Measurements from ENCODE around the gene CLEC7A. TPM values are rescaled to one million over a fixed set of nuclear protein-coding genes. Genes with fewer than 3 reads are reported as not detected.

Gene CLEC7A
- total and polyA plus RNA-seq, 8 donors: 0.60 to 8.5 (median 1.1) TPM

GRCh38 chr12:10147714-10148403 lies 17.9 kb upstream of the CLEC7A start:
- Histone ChIP-seq H3K27ac (no peak overlapping the region), H3K4me3 (no peak overlapping the region), H3K27me3 (no peaks in the 10 kb centered on the region), H3K4me1 (no peaks in the 10 kb centered on the region), H3K9me3 (no peaks in the 10 kb centered on the region), H3K36me3 (no peaks in the 10 kb centered on the region)
- FAIRE-seq: no peak
- ATAC-seq: no peak
- no peak for DNase-seq
- TF ChIP-seq CTCF (IDR thresholded peaks at IDR 0.05): no peak
- WGBS, 2 donors: 86 to 87% methylated on average over 5 of the region's 5 CpGs
- intact Hi-C loops (cut with DNase I): no loop called here

GRCh38 chr12:10142976-10143589 lies 13.1 kb upstream of the CLEC7A start:
- DNase-seq: no peak
- FAIRE-seq: no peak
- no peak for TF ChIP-seq CTCF (IDR thresholded peaks at IDR 0.05)
- H3K27ac ChIP-seq: no peak overlapping the region
- H3K9me3 ChIP-seq: no peaks in the 10 kb centered on the region
- H3K4me1 ChIP-seq: no peaks in the 10 kb centered on the region
- 0% methylated on average over 1 of the region's 1 CpG for WGBS, 2 donors
- intact Hi-C loops (cut with DNase I): no loop called here
- H3K4me3 ChIP-seq: no peak overlapping the region
- no peak for ATAC-seq
- no peaks in the 10 kb centered on the region for H3K36me3 ChIP-seq
- H3K27me3 ChIP-seq: no peaks in the 10 kb centered on the region

- TF ChIP-seq CTCF (IDR thresholded peaks at IDR 0.05): peak in 1 of 4 donors; percentile 11
- FAIRE-seq (peak; percentile 20), ATAC-seq (peak in 3 of 4 donors; percentile 52 to 76 (median 58)), DNase-seq (no peak)
- Histone ChIP-seq H3K9me3 (no peaks in the 10 kb centered on the region), H3K27ac (no peak overlapping the region), H3K27me3 (no peaks in the 10 kb centered on the region), H3K36me3 (no peaks in the 10 kb centered on the region), H3K4me1 (no peaks in the 10 kb centered on the region), H3K4me3 (no peak overlapping the region)
- intact Hi-C loops (cut with DNase I): no loop called here
- 14 to 15% methylated on average over 2 of the region's 2 CpGs for WGBS, 2 donors
Observed at GRCh38 chr12:10140001-10140400, 10.0 kb upstream of the CLEC7A start.

DNA sequence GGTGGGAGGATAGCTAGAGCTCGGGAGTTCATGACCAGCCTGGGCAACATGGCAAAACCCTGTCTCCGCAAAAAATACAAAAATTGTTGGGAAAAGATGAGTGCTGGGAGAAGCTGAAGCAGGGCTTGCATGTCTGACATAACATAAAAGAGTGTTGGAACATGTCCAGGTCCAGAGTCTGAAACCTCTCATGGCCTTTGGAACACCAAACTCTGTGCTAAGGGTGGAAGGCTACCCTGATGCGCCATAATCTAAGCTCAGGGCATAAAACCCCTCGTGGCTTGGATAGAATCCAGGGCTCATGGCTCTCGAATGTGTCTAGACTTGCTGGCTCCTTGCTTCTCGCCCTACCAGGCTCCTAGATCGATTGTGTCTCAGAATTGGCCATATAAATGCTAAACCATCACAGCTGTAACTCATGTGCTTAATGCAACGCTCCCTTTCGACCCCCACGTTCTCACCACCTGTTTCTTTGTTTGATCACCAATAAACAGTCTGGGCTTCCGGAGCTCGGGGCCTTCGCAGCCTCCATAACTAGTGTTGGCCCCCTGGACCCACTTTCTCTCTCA lies 6.7 kb upstream of the CLEC7A start:
- WGBS, 2 donors: 71 to 79% methylated on average over 13 of the region's 13 CpGs
- TF ChIP-seq CTCF (IDR thresholded peaks at IDR 0.05): no peak

GRCh38 chr12:10135126-10135525 lies 5.1 kb upstream of the CLEC7A start:
- ATAC-seq (no peak), DNase-seq (no peak), FAIRE-seq (no peak)
- intact Hi-C loops (cut with DNase I): no loop called here
- Histone ChIP-seq H3K36me3 (no peaks in the 10 kb centered on the region), H3K9me3 (no peaks in the 10 kb centered on the region), H3K4me3 (no peak overlapping the region), H3K27me3 (no peaks in the 10 kb centered on the region), H3K27ac (no peak overlapping the region), H3K4me1 (no peaks in the 10 kb centered on the region)
- WGBS, 2 donors: 49 to 55% methylated on average over 4 of the region's 4 CpGs
- TF ChIP-seq CTCF (IDR thresholded peaks at IDR 0.05): no peak

More for the DNA sequence above, 6.7 kb upstream of the CLEC7A start:
- intact Hi-C loops (cut with DNase I): no loop called here
- H3K4me3 ChIP-seq: no peak overlapping the region
- no peaks in the 10 kb centered on the region for H3K36me3 ChIP-seq
- no peaks in the 10 kb centered on the region for H3K4me1 ChIP-seq
- no peak for FAIRE-seq
- DNase-seq: no peak
- no peaks in the 10 kb centered on the region for H3K9me3 ChIP-seq
- no peaks in the 10 kb centered on the region for H3K27me3 ChIP-seq
- no peak overlapping the region for H3K27ac ChIP-seq
- ATAC-seq: no peak

All from pancreas (tissue), 10 donors.